Caki2 (cell line): ENCODE measurements around the gene ZCCHC7. TPM values are rescaled to one million over a fixed set of nuclear protein-coding genes. Genes with fewer than 3 reads are reported as not detected.
"Not testable (repeated sequence)": the region's sequence is repeated elsewhere in the genome, so short reads cannot be mapped to it uniquely, and the experiment has no call there.

ENCODE experiments used
- DNase-seq: peaks from one replicate; pipeline ENCODE4 v3.0.0-alpha.2; 2015; ENCODE audit warnings: low read depth
- in situ Hi-C: cut with HindIII; loops from 2 replicates; pipeline ENCODE4 v1.10.0; 2016; ENCODE audit warnings: low sequenced_read_pairs, low pct_unique_long_range_greater_than_20kb, mixed read lengths
- total RNA-seq: library from RNA; depleted of rRNA; stranded (reverse); fragments of >200 nt; shearing (Covaris generic); gene quantifications from 2 replicates; pipeline ENCODE4 v1.2.3, GENCODE V29; 2014; ENCODE audit warnings: low replicate concordance

Gene ZCCHC7
- total RNA-seq, 1 experiment from 2014 or later = 15.4 TPM

DNA sequence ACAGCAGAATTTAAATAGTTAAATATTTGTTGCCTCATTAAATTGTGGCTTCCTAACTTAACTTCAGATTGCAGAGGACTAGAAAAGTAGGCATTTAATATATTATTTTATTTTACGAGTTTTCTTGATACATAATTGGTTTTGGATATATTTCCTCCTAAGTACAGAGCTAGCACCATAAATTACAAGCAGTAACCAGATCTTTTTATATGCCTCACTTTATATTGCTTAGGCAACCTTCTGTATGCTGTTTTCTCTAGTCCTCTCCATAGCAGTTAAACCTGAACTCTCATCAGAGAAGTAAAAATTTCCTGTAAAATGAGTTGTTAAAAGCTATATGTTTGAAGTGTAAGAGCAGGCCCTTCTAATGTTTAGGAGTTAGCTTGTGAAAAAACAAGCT lies 144.2 kb downstream of the ZCCHC7 start:
- DNase-seq = no peak
- in situ Hi-C loops = no loop called here

DNA sequence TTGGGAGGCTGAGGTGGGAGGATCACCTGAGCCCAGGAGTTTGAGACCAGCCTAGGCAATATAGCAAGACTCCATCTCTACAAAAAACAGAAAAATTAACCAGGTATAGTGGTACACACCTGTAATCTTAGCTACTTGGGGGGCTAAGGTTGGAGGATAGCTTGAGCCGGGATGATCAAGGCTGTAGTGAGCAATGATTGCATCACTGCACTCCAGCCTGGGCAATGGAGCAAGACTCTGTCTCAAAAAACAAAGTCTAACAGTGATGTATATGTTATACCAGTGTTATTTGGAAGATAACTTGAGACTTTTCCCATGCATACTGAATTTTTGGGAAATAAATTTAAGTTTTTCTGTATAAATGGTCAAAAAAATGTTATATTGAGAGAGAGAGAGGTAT lies 146.3 kb downstream of the ZCCHC7 start:
- no peak for DNase-seq
- in situ Hi-C loops = no loop called here

DNA sequence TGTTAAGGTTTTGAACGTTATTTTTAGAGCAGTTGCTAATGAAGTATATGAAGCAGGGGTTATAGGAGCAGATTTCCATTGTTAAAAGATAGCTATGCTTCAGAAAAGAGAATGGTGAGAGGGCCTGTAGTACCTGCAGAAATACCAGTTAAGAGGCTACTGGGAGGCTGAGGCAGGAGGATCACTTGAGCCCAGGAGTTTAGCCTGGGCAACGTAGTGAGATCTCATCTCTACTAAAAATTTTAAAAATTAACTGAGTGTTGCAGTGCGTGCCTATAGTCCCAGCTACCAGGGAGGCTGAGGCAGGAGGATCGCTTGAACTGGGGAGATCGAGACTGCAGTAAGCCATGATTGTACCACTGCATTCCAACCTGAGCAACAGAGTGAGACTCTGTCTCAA lies 148.8 kb downstream of the ZCCHC7 start:
- DNase-seq = no peak
- in situ Hi-C loops = no loop called here

DNA sequence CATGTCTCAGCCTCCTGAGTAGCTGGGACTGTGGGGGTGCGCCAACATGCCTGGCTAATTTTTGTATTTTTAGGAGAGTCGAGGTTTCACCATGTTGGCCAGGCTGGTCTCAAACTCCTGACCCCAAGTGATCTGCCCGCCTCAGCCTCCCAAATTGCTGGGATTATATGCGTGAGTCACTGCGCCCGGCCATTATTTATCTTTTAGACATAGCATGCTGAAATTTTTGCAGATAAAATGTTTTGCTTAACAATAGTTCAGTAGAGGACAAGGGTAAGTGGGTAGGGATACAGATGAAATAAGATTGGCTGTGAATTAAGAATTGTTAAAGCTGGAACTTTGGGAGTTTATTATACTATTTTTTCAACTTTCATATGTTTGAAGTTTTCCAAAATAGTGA lies 151.3 kb downstream of the ZCCHC7 start:
- DNase-seq = no peak
- in situ Hi-C loops = no loop called here

DNA sequence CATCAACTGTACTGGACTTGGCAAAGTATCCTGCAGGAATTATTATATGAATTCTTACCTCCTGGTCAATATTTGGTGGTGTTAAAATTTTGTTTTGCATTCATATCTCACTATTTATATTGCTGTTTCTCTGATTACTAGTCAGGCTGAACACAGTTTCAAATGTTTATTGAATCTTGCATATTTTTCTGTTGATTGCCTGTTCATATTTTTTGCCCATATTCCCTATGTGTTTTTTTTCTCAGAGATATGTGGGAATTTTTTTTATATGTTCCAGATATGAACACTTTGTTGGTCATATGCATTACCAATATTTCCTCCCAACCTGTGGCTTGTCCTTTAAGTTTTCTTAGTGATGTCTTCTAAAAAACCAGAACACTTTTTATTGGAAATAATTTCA lies 153.2 kb downstream of the ZCCHC7 start:
- in situ Hi-C loops = no loop called here
- DNase-seq = no peak

DNA sequence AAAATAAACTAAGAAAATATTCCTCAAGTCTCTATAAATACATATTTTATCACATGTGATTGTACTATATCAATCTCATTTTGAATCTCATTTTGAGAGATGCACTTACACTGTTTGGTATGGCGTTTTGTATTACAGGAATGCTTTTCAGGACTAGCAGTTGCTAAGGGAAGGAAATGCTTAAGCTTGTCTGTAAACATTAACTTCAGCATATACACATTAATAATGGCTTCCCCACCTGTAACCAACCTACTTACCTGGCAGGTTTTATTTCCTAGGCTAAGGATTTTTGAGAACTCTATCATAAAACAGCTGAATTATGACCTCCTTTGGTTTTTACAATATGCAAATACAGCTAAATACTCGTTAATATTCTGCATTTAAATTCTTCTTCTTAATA lies 161.2 kb downstream of the ZCCHC7 start:
- in situ Hi-C loops = no loop called here
- DNase-seq = no peak

DNA sequence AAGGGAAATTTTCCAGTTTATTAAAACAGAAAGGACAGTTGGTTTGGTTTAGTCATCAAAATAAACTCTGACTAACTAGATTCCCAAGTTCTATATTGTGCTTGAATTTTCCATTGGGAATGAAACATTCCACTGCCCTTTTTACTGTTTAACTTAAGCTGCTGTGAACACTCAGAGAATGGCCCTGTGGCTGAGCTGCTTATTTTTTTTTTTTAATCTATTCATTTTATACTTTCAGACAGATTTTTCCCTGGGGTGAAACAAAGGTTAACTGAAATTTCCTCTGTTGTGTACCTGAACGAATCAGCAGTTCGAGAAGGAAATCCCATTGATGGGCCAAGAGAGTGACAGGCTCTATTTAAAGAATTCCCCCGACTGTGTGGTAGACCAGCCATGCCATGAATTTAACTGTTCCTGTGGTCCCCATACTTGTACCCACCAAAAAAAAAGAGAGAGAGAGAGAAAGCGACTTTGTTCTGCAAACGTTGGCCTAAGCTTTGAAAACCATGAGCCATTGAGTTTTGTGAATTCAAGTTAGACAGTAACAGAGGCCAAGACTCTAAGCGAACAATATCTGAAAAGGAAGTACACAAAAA lies 163.5 kb downstream of the ZCCHC7 start:
- DNase-seq = peak; percentile 87
- in situ Hi-C loops = no loop called here

DNA sequence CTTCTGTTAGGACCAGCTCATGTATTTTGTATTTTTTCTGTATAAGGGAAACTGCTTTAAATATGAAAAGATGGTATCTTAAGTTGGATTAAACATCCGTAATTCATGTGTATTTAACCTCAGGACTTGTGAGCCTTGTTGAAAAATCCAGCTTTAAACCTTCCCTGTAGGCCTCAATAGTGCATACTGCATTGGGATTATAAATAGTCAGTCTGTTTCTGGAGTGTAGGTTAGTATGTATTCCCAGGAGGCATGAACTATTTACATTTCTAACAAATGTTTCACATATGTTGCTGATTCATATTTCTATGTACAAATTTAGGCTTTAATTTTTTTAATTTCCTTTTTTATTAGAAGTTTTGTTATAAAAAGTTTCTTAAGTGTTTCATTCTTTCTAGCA lies 164.3 kb downstream of the ZCCHC7 start:
- in situ Hi-C loops = no loop called here
- DNase-seq = no peak

DNA sequence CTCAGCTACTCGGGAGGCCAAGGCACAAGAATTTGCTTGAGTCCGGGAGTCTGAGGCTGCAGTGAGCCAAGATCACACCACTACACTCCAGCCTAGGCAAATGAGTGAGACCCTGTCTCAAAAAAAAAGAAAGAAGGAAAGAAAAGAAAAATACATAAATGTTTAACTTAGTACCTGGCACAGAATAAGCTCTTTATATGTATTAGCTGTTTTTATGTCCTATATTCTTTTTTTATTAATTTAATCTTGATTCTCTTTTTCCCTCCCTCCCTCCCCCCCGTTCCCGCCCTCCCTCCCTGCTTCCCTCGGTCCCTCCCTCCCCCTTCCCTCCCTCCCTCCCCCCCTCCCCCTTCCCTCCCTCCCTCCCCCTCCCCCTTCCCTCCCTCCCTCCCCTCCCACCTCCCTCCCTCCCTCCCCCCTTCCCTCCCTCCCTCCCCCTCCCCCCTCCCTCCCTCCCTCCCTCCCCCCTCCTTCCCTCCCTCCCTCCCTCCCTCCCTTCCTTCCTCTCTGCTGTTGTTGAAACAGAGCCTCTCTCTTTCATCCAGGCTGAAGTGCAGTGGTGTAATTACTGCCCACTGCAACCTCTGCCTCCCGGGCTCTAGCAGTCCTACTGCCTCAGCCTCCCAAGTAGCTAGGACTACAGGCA lies 166.3 kb downstream of the ZCCHC7 start:
- in situ Hi-C loops = no loop called here
- DNase-seq = no peak

DNA sequence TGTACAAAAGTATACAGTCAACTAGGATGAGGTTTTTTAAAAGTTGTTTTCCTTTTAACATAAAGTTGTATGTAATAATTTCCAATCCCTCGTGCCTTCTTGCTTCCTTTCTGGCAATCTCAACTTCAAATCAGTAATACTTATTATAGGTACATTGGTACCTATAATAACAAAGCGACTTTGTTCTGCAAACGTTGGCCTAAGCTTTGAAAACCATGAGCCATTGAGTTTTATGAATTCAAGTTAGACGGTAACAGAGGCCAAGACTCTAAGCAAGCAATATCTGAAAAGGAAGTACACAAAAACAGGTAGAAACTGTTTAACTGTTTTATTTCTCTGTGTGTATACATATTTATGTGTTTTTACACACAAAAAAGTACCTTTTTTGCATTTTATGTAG lies 166.9 kb downstream of the ZCCHC7 start:
- in situ Hi-C loops = no loop called here
- DNase-seq = no peak

DNA sequence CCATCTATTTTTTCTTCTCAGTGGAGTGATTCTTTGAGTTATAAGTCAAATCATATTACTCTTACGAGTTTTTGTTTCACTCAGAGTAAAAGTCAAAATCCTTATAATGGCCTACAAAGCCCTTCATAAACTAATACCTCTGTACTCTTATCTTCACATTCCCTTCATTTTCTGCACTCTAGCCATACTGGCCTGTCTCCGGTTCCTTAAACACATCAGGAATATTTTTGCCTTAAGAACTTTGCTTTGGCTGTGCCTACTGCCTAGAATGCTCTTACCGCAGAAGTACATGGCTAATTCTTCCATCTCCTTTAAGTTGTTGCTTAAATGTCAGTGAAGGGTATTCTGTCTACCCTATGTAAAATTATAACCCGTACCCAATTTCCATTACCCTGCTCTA lies 169.3 kb downstream of the ZCCHC7 start:
- no peak for DNase-seq
- in situ Hi-C loops = no loop called here

DNA sequence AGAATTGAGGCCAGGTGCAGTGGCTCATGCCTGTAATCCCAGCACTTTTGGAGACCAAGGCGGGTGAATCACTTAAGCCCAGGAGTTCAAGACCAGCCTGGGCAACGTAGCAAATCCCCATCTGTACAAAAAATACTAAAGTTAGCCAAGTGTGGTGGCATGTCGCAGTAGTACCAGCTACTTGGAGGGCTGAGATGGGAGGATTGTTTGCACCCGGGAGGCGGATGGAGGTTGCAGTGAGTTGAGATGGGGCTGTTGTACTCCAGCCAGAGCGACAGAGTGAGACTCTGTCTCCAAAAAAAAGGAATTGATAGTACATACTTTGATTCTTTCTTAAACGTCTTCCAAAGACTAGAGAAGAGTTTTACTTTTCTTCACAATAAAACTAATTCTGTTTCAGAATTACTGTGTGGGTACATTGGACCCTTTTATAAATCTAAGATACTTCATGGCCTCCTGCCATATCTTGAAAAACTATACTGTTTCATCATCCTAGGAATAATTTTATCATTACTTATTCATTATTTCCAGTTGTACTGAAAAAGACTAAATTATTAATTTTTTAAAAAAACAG lies 170.1 kb downstream of the ZCCHC7 start:
- DNase-seq = no peak
- in situ Hi-C loops = no loop called here

DNA sequence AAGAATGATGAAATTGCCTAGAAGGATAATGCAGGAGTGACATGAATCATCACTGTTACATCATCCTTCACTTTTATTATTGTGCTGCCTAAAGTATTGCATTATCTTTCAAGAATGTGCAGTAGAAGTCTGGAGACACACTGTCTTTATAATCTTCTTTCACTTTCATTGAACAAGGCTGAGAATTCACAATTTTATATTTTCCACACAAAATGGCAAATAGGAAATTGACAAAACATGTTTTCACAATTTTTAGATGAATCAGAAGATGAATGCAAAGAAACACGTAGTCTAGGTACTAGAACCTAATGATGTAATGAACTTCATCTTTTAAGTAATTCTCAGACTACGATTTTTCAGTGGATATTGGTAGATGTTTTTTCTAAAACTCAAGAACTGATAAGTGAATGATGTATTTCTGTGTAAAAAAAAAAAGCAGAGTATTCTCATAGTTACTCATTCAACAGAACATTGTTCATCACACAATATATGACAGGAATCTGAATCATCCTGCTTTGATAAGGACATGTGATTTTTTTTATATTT lies 170.6 kb downstream of the ZCCHC7 start:
- peak; percentile 18 for DNase-seq
- in situ Hi-C loops = no loop called here

DNA sequence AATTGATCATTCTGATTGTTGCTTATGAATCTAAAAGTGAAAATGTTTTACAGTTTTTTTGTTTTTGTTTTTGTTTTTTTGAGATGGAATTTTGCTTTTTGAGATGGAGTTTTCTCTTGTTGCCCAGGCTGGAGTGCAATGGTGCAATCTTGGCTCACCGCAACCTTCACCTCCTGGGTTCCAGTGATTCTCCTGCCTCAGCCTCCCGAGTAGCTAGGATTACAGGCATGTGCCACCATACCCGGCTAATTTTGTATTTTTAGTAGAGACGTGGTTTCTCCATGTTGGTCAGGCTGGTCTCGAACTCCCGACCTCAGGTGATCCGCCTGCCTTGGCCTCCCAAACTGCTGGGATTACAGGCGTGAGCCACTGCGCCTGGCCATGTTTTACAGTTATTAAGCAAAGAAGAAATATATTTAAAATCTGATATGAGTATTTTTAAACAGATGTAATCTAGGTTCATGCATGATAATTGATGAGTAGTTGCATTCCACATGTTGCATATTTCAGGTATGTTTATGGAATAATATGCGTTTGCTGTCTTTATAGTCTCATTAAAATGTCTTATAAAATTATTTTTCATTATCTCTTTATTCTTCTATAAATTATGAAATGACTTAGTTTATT lies 171.4 kb downstream of the ZCCHC7 start:
- DNase-seq, in situ Hi-C loops: not testable (repeated sequence)

DNA sequence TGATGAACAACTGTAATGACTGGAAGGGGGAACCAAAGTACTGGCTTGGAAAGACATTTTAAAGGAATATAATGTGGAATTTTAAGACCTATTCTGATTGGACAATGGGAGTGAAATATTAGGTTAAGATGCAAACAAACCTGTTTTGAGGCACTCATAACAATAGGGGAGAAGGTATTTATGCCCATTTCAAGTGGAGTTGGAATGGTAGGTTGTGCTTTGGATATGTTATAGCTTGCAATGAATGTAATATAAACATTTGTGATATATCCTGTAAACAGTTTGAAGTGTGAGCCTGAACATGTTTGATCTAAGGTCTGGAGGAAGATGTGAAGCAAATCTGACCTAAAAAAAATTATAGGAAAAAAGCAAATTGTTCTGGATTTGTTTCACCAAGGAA lies 172.5 kb downstream of the ZCCHC7 start:
- DNase-seq = no peak
- in situ Hi-C loops = no loop called here

DNA sequence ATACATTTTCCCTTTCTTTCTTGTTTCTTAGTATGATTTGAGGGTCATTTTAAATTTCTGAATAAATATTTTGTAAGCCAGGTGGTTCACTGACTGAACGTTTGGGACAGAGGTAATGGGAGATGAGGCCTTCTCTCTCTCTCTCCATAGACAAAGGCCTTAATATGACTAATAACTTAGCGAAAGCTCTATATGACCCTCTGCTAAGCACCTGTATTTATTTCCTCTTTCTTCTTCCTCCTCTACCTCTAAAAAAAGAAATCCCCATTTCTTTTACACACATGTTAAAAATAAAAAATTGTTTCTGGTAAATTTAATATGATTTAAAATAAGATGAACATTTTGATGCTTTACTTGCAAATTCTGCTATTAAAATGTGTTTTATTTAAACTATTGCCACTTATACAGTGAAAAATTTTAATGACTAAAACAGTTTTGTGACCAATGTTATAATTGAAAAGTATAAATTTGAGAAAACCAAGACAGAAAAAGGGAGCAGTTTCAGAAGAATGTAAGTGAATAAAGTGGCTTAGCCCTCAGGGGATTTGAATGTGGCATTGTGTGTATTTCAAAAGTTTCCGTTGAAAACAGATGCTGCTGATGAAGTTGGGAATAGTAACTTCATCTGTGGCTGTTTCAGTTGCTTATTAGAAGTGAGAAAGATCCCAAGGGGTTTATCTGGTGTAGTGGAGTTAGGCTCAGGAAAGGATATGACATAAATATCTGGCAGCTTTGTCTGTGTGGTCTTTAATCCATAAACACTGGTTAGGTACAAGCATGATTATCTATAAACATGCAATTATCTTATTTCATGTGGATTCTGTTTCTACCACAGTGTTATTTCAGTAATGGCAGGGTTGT lies 173.5 kb downstream of the ZCCHC7 start:
- no peak for DNase-seq
- in situ Hi-C loops = no loop called here

DNA sequence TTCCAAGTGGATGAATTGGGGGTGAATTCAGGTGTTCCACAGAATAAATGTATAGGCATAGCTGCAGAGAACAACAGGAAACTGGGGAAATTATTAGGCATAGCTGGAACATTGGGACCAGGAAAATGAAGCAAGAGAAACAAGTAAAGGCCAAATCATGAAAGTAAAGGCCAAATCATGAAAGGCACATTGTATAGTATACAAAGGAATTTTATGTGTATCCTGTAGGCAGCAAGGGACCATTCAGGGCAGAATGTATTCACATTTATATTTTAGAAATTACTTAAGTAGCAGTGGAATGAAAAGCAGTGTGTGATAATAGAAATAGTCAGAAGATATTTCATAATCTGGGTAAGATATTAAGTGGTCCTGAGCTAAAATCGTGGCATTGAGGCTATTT lies 174.8 kb downstream of the ZCCHC7 start:
- in situ Hi-C loops = no loop called here
- no peak for DNase-seq

DNA sequence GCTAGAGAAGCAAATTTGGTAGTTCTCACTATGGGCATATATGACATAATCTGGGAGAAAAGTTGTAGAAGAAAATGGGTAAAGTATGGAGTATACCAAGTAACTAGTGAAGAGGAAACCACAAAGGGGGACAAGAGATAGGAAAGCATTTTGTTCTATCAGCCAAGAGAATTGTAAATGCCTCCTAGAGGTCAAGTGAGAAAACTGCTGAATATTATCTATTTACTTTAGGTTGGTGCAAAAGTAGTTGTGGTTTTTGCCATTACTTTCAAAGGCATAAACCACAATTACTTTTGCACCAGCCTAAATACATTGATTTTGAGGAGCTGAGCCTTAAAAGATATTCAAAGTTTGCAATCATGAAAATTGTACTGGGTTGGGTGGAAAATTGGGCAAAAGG lies 175.4 kb downstream of the ZCCHC7 start:
- in situ Hi-C loops = no loop called here
- DNase-seq = no peak

DNA sequence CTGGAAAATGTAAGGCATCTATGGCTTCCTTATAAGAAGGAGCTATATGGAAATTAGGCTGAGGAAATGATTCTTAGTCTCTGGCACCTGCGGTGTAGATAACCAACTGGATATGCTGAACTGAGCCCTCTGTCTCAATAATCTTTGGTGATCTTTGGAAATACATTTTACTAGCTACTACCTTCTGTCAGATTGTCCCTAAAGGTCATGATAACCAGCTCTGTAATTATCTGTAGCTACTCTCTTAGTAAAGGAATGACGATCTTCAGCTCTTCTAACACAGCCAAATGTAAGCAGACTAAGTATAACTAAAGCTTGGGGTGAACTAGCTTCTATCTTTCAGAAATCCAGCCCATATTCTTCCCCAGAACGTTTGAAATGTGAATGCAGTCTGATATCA lies 177.2 kb downstream of the ZCCHC7 start:
- in situ Hi-C loops = no loop called here
- no peak for DNase-seq
